ENCODE measurements around the gene ROBO2.

The ROBO2 gene

DNA sequence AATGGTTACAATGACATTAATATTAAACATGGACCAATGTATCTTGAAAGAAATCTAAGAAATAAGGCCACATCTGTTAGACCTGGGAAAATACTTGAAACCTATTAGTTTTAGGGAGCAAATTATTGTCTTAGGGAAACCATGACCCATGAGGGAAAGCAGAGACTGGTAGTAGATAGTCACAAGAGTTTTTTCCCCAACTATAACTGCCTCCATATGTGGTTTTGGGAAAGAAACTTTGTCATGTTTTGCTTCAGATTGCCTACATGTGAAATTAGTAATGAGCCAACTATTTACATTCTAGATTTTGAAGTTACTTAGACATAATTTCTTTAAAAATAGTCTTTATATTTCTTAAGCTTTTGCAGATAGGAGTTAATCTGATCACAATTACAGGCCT is 474.9 kb downstream of the ROBO2 start:
- CTCF ChIA-PET: no interaction called here
- DNase-seq (ENCODE audit: extremely low spot score): no peak
- TF ChIP-seq, protein P1, sequence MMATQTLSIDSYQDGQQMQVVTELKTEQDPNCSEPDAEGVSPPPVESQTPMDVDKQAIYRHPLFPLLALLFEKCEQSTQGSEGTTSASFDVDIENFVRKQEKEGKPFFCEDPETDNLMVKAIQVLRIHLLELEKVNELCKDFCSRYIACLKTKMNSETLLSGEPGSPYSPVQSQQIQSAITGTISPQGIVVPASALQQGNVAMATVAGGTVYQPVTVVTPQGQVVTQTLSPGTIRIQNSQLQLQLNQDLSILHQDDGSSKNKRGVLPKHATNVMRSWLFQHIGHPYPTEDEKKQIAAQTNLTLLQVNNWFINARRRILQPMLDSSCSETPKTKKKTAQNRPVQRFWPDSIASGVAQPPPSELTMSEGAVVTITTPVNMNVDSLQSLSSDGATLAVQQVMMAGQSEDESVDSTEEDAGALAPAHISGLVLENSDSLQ (IDR thresholded peaks at IDR 0.05): no peak
- TF ChIP-seq BHLHE40 (IDR thresholded peaks at IDR 0.05; ENCODE audit: borderline replicate concordance) (no peak), NFRKB (IDR thresholded peaks at IDR 0.05) (no peak), SP1 (IDR thresholded peaks at IDR 0.05) (no peak), TARDBP (IDR thresholded peaks at IDR 0.05) (no peak), ARNT (IDR thresholded peaks at IDR 0.05) (no peak), ZNF384 (IDR thresholded peaks at IDR 0.05) (no peak), FOXA1 (IDR thresholded peaks at IDR 0.05) (no peak), FOXK2 (IDR thresholded peaks at IDR 0.05) (no peak), FOXM1 (IDR thresholded peaks at IDR 0.05; ENCODE audit: borderline replicate concordance) (no peak), CTBP1 (IDR thresholded peaks at IDR 0.05; ENCODE audit: borderline replicate concordance) (no peak), L3MBTL2 (conservative IDR thresholded peaks at IDR 0.05) (no peak), HDGF (IDR thresholded peaks at IDR 0.05; ENCODE audit: borderline replicate concordance) (no peak), SUZ12 (IDR thresholded peaks at IDR 0.05) (no peak), ELF4 (IDR thresholded peaks at IDR 0.05) (no peak), LEF1 (IDR thresholded peaks at IDR 0.05; ENCODE audit: borderline replicate concordance) (no peak)
- POLR2A ChIA-PET: no interaction called here

DNA sequence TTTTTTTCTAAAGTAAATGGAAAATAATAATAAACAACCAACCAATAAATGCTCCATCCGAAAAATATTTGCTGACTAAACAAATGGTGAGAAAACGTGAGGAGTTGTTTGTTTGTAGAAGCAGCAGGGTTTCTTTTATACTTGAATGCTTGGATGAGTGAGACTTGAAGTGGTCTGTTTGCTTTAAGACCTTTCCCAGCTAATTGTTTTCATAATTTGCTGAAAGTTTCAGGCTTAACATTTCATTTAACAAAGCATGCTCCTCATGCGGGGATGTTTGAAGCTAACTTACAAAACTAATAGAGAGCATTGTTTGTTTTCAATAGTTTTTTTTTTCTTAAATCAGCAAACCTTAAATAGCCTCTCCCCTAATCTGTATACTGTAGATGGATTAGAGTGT is 484.6 kb downstream of the ROBO2 start:
- TF ChIP-seq CTBP1 (IDR thresholded peaks at IDR 0.05; ENCODE audit: borderline replicate concordance) (peak; percentile 68; the same call in 1 of the 2 replicates), NFRKB (IDR thresholded peaks at IDR 0.05) (no peak), FOXK2 (IDR thresholded peaks at IDR 0.05) (no peak)
- POLR2A ChIA-PET: interaction anchor here (0.6 kb wide), 1 partner anchor 1581 kb away, joined by 4 read pairs; no protein-coding TSS in a partner anchor
- CTCF ChIA-PET: no interaction called here
- DNase-seq (ENCODE audit: extremely low spot score): no peak

DNA sequence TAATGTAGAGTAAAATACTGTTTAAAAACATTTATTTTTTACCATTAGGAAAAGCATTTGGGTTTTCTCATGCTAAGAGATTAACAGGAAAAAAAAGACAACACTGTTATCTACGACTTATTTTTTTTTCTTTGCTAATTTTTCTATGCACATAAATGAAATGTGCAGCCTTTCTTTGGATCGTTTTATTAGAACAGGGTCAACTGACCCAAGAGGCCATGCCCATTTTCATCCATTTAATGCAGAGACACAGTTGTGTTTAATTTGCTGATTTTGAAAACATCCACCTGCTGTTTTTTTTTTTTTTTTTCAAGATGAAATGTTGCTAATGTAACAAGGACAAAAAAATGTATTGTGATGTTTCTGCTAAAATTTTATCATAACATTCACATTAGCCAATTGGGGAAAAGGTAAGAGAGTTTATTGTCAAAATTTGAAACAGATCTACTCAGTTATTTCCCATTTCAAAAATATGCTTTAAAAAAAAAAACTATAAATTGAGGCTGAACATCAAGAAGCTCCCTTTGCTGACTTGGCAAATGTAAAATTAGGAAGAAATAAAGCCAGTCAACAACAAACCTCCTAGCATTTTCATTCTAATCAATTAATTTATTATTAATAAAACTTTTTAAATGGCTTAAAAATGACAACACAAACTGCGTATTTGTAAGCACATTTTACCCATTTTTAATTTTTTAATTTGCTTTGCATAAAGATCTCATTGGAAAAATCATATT is 485.2 kb downstream of the ROBO2 start:
- TF ChIP-seq BHLHE40 (IDR thresholded peaks at IDR 0.05; ENCODE audit: borderline replicate concordance): no peak
- ChIA-PET POLR2A (no interaction called here), CTCF (no interaction called here)
- no peak for DNase-seq (ENCODE audit: extremely low spot score)

DNA sequence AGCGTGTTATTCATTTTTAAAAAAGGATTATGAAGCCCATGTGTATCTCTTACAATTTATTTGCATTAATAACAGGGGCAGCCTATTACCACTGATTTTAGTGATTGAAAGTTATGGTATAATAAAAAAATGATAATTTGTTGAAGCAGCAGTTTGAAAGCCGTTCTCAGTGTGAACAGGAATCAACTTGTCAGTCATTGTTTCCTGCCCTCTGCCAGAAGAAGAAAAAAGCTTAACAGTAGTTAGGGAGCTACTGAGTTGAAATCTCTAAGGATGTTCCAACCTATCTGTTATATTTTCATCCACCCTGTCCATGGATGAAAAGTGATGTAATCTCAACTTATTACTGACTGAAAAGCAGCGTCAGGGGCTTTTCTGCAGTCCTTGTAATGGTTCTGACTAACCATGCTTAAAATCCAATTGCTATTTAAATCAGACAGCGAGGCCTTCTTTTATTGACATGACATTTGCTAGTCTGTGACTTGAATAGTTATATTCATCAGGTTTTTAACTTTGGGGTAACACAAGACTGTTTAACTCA is 486.7 kb downstream of the ROBO2 start:
- ChIA-PET CTCF (no interaction called here), POLR2A (no interaction called here)
- no peak for DNase-seq (ENCODE audit: extremely low spot score)
- no peak for TF ChIP-seq L3MBTL2 (conservative IDR thresholded peaks at IDR 0.05)
- no peak for TF ChIP-seq SP1 (IDR thresholded peaks at IDR 0.05)
- TF ChIP-seq BHLHE40 (IDR thresholded peaks at IDR 0.05; ENCODE audit: borderline replicate concordance): no peak
- TF ChIP-seq, protein P1 (IDR thresholded peaks at IDR 0.05): no peak
- TF ChIP-seq ZNF384 (IDR thresholded peaks at IDR 0.05): no peak

DNA sequence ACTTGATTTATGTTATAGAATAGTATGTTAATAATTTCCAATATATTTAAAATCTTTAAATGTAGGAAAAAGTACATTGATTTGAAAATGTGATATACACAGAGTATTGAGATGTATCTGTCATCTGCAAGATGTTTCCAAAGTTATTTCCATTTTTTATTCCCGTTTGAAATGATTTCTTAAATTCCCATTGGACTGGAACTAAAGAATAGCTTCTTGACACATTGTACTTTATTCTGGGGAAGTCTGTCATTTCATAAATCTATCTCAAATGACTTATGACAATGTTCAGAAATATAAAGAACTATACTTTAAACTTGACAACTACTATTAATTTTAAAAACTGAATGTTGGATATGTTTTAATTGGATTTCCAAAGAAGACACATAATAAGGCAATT is 489.6 kb downstream of the ROBO2 start:
- no peak for DNase-seq (ENCODE audit: extremely low spot score)
- CTCF ChIA-PET: no interaction called here
- TF ChIP-seq BHLHE40 (IDR thresholded peaks at IDR 0.05; ENCODE audit: borderline replicate concordance) (no peak), L3MBTL2 (conservative IDR thresholded peaks at IDR 0.05) (no peak), CTBP1 (IDR thresholded peaks at IDR 0.05; ENCODE audit: borderline replicate concordance) (no peak), ZNF384 (IDR thresholded peaks at IDR 0.05) (no peak), SP1 (IDR thresholded peaks at IDR 0.05) (no peak), FOXM1 (IDR thresholded peaks at IDR 0.05; ENCODE audit: borderline replicate concordance) (no peak), LEF1 (IDR thresholded peaks at IDR 0.05; ENCODE audit: borderline replicate concordance) (no peak), NFRKB (IDR thresholded peaks at IDR 0.05) (no peak), ELF4 (IDR thresholded peaks at IDR 0.05) (no peak), FOXA1 (IDR thresholded peaks at IDR 0.05) (no peak), HDGF (IDR thresholded peaks at IDR 0.05; ENCODE audit: borderline replicate concordance) (no peak), FOXK2 (IDR thresholded peaks at IDR 0.05) (no peak), ARNT (IDR thresholded peaks at IDR 0.05) (no peak), TARDBP (IDR thresholded peaks at IDR 0.05) (no peak), SUZ12 (IDR thresholded peaks at IDR 0.05) (no peak)
- TF ChIP-seq, protein P1 (IDR thresholded peaks at IDR 0.05): no peak
- POLR2A ChIA-PET: no interaction called here

DNA sequence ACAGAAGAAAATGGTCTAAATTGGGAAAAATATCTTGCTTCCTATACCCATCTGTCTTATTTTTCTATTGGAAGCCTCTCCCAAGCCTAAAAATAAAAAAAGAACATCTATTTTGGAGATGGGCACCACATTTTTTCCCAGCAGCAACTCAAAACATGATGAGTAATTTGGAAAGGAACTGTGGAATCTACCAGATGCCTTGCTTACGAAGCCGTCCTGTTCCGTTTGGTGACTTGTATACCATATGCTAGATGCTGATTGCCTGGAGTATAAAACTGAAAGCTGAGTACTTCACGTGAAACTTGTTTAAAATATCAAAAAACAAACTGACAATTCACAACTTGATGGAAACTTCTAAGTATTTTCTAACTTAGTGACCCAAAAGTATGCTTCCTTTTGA is 491.0 kb downstream of the ROBO2 start:
- CTCF ChIA-PET: no interaction called here
- no peak for DNase-seq (ENCODE audit: extremely low spot score)
- TF ChIP-seq BHLHE40 (IDR thresholded peaks at IDR 0.05; ENCODE audit: borderline replicate concordance) (no peak), SP1 (IDR thresholded peaks at IDR 0.05) (no peak), FOXM1 (IDR thresholded peaks at IDR 0.05; ENCODE audit: borderline replicate concordance) (no peak), ARNT (IDR thresholded peaks at IDR 0.05) (no peak), TARDBP (IDR thresholded peaks at IDR 0.05) (no peak), HDGF (IDR thresholded peaks at IDR 0.05; ENCODE audit: borderline replicate concordance) (no peak), LEF1 (IDR thresholded peaks at IDR 0.05; ENCODE audit: borderline replicate concordance) (no peak), ELF4 (IDR thresholded peaks at IDR 0.05) (no peak), SUZ12 (IDR thresholded peaks at IDR 0.05) (no peak), FOXK2 (IDR thresholded peaks at IDR 0.05) (no peak), L3MBTL2 (conservative IDR thresholded peaks at IDR 0.05) (no peak), NFRKB (IDR thresholded peaks at IDR 0.05) (no peak)
- TF ChIP-seq, protein P1 (IDR thresholded peaks at IDR 0.05): no peak
- POLR2A ChIA-PET: no interaction called here

Measured in HEK293T (cell line).